ENCODE measurements around the gene MAP2K2. TPM values are rescaled to one million over a fixed set of nuclear protein-coding genes. Genes with fewer than 3 reads are reported as not detected.

Gene MAP2K2
- total and polyA plus RNA-seq, 2 donors = 54.7 to 103 TPM

- H3K4me1 ChIP-seq (ENCODE audit: insufficient read depth) = peaks cover 1% of the 10 kb centered on the region
- H3K36me3 ChIP-seq (ENCODE audit: insufficient read depth) = no peaks in the 10 kb centered on the region
- no peak overlapping the region for H3K4me3 ChIP-seq (ENCODE audit: low read depth, low read length)
- no peak for DNase-seq (ENCODE audit: extremely low spot score)
- WGBS = 58% methylated on average over 12 of the region's 12 CpGs
- H3K27ac ChIP-seq (ENCODE audit: low read depth) = no peak overlapping the region
Observed at GRCh38 chr19:4069331-4069959, 54.5 kb downstream of the MAP2K2 start.

- peak overlapping the region; percentile 87 for H3K27ac ChIP-seq (ENCODE audit: low read depth)
Observed at GRCh38 chr19:4068047-4068966, 55.6 kb downstream of the MAP2K2 start.

GRCh38 chr19:4067396-4068046 is 56.4 kb downstream of the MAP2K2 start:
- Histone ChIP-seq H3K27ac (ENCODE audit: low read depth) (peak overlapping the region; percentile 87), H3K4me1 (ENCODE audit: insufficient read depth) (peaks cover 1% of the 10 kb centered on the region), H3K36me3 (ENCODE audit: insufficient read depth) (no peaks in the 10 kb centered on the region), H3K4me3 (ENCODE audit: low read depth, low read length) (peak overlapping the region; percentile 98)
- no peak for DNase-seq (ENCODE audit: extremely low spot score)
- 1% methylated on average over 58 of the region's 58 CpGs for WGBS

More at GRCh38 chr19:4068047-4068966, 55.6 kb downstream of the MAP2K2 start:
- peak overlapping the region; percentile 98 for H3K4me3 ChIP-seq (ENCODE audit: low read depth, low read length)
- 27% methylated on average over 31 of the region's 31 CpGs for WGBS
- H3K4me1 ChIP-seq (ENCODE audit: insufficient read depth) = peaks cover 1% of the 10 kb centered on the region
- no peaks in the 10 kb centered on the region for H3K36me3 ChIP-seq (ENCODE audit: insufficient read depth)
- DNase-seq (ENCODE audit: extremely low spot score) = no peak

DNA sequence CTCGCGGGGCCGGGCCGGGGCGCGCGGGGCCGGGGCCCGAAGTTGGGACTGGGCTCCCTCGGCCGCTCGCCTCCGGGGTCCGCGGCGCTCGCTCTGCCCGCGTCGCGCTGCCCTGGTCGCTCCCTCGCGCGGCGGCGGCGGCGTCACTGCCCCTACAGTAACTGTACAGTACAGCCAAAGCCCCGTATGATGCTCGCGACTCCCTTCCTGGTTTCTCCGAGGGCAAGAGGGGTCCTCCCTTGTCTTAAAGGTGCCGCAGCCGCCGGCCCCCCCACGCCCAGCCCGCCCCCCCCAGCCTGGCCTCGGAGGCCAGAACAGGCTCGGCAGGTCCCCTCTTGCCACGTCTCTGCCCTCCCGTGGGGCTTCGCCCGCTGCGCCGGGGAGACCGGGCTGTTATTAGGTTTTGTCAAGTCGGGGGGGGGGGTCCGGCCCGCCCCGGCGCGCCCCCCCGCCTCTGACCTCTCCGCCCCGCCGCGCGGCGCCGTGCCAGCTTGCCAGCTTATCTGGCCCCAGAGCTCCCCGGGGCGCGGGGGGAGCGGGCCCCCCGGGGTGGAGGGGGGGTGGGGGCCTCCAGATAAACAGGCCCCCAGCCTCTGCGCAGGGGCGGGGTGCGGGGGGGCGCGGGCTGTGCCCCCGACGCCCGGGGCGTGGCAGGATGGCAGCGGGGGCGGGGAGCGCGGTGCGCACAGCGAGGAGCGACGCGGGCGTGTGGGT is 57.1 kb downstream of the MAP2K2 start, which contains the start of gene ZBTB7A:
ZBTB7A (minus strand) TSS at position 218 of the 714 bp plus-strand sequence. CDS start 11,667 bp downstream, outside the sequence.
- peak within 1 kb of the TSS; percentile 98 for H3K4me3 ChIP-seq (ENCODE audit: low read depth, low read length)
- H3K27ac ChIP-seq (ENCODE audit: low read depth) = peak within 1 kb of the TSS; percentile 88
- WGBS = under 1% methylated on average over 83 of the region's 85 CpGs
- H3K4me1 ChIP-seq (ENCODE audit: insufficient read depth) = peaks cover 1% of the 10 kb centered on the region
- DNase-seq (ENCODE audit: extremely low spot score) = peak; percentile 55
- H3K36me3 ChIP-seq (ENCODE audit: insufficient read depth) = no peaks in the 10 kb centered on the region

GRCh38 chr19:4066176-4066606 is 57.7 kb downstream of the MAP2K2 start:
- WGBS = 1% methylated on average over 31 of the region's 31 CpGs
- no peaks in the 10 kb centered on the region for H3K36me3 ChIP-seq (ENCODE audit: insufficient read depth)
- peaks cover 1% of the 10 kb centered on the region for H3K4me1 ChIP-seq (ENCODE audit: insufficient read depth)
- H3K4me3 ChIP-seq (ENCODE audit: low read depth, low read length) = peak overlapping the region; percentile 98
- no peak for DNase-seq (ENCODE audit: extremely low spot score)
- peak overlapping the region; percentile 88 for H3K27ac ChIP-seq (ENCODE audit: low read depth)

DNA sequence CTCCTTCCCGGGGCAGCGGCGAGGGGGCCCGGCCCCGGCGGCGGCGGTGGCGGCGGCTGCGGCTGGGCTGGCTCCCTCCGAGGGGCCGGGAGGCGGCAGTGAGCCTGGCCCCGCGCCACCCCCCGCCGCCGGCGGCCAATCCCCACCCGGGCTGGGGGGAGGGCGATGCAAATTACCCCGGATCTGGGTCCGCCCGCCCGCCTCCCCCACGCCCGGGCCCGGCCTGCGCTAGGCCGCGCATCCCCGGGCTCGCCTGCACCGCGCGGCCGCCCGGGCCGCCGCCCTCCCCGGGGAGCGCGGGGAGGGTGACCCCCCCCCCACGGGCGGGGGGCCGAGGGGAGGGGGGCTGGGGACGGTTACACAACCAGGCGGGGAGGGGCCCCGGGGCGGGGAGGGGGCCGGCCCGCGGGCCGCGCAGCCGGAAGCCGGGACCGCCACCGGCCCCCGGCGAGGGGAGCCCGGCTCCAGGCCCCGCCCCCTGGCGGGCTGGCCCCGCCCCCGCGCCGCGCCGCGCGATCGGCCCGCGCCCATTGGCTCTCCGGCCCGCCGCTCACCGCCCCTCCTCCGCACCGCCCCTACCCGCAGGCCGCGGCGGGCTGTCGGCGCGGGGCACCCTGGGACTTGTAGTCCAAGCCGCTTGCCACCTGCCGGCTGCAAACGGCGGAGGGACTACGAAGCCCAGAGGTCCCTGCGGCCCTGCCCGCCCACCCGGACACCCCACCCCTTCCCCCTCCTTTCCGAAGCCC is 58.3 kb downstream of the MAP2K2 start:
- Histone ChIP-seq H3K4me3 (ENCODE audit: low read depth, low read length) (peak overlapping the region; percentile 98), H3K4me1 (ENCODE audit: insufficient read depth) (peaks cover 1% of the 10 kb centered on the region), H3K27ac (ENCODE audit: low read depth) (peak overlapping the region; percentile 88), H3K36me3 (ENCODE audit: insufficient read depth) (no peaks in the 10 kb centered on the region)
- WGBS = 1% methylated on average over 98 of the region's 98 CpGs
- peak; percentile 76 for DNase-seq (ENCODE audit: extremely low spot score)

DNA sequence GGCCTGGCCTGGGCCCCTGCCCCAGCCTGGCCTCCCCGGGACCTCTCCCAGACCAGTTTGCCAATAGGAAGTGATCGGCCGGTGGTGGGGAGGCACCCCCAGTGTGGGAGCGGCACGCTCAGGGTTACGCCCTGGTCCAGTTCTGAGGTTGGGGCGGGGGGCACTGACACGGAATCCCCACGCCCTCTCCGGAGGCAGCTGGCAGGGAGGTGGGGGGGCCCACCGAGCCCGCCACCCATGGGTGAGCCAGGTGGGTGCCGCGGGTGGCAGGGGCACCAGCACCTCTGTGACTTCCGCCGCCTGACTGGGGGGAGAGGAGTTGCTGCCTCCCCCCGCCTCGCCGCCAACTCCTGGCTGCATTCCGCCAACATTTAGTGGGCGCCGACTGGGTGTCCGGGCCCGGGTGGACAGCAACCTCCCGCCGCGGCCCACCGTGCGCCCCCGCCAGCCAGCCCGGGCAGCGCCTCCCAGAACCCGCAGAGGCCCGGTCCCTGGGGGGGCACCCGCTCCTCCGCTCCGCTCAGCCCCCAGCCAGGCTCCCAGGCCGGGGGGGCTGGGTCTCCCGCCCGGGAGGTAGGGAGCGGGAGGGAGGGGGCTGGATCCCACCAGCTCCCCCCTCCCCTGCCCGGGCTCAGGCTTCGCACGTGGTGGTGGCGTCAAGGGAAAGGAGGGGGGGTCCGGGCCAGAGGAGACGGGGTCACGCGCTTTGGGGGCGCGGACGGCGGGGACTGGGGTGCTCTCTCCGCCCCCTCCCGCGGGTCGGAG is 59.2 kb downstream of the MAP2K2 start:
- DNase-seq (ENCODE audit: extremely low spot score) = no peak
- under 1% methylated on average over 57 of the region's 57 CpGs for WGBS
- peaks cover 5% of the 10 kb centered on the region for H3K4me1 ChIP-seq (ENCODE audit: insufficient read depth)
- peak overlapping the region; percentile 88 for H3K4me3 ChIP-seq (ENCODE audit: low read depth, low read length)
- H3K36me3 ChIP-seq (ENCODE audit: insufficient read depth) = no peaks in the 10 kb centered on the region
- H3K27ac ChIP-seq (ENCODE audit: low read depth) = peak overlapping the region; percentile 84

DNA sequence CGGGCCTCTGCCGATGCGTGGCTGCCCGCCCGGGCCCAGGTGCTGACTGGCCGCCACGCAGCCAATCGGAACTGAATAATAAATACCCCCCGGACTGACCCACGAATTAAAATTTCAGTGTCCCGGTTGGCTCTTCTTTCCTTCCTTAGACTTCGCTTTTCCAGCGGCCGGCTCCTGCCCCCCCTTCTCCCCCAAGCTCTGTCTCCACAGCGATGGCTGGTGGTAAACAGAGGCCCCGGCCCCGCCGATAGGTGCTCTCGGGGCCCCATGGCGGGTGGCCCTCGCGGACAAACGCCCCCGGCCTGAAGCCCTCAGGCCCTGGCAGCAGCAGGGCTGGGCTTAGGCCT is 59.8 kb downstream of the MAP2K2 start:
- Histone ChIP-seq H3K27ac (ENCODE audit: low read depth) (peak overlapping the region; percentile 84), H3K4me3 (ENCODE audit: low read depth, low read length) (peak overlapping the region; percentile 88), H3K36me3 (ENCODE audit: insufficient read depth) (no peaks in the 10 kb centered on the region), H3K4me1 (ENCODE audit: insufficient read depth) (peaks cover 6% of the 10 kb centered on the region)
- 5% methylated on average over 24 of the region's 24 CpGs for WGBS
- no peak for DNase-seq (ENCODE audit: extremely low spot score)

- Histone ChIP-seq H3K27ac (ENCODE audit: low read depth) (peak overlapping the region; percentile 84), H3K4me1 (ENCODE audit: insufficient read depth) (peaks cover 9% of the 10 kb centered on the region), H3K36me3 (ENCODE audit: insufficient read depth) (no peaks in the 10 kb centered on the region), H3K4me3 (ENCODE audit: low read depth, low read length) (peak overlapping the region; percentile 88)
- 42% methylated on average over 31 of the region's 31 CpGs for WGBS
- no peak for DNase-seq (ENCODE audit: extremely low spot score)
Observed at GRCh38 chr19:4063369-4064148, 60.4 kb downstream of the MAP2K2 start.

GRCh38 chr19:4062419-4063368 is 61.2 kb downstream of the MAP2K2 start:
- WGBS = 66% methylated on average over 30 of the region's 30 CpGs
- H3K27ac ChIP-seq (ENCODE audit: low read depth) = peak overlapping the region; percentile 46
- H3K36me3 ChIP-seq (ENCODE audit: insufficient read depth) = no peaks in the 10 kb centered on the region
- H3K4me1 ChIP-seq (ENCODE audit: insufficient read depth) = peaks cover 7% of the 10 kb centered on the region
- no peak for DNase-seq (ENCODE audit: extremely low spot score)
- no peak overlapping the region for H3K4me3 ChIP-seq (ENCODE audit: low read depth, low read length)

Measured in urinary bladder (tissue), 4 donors.